OCI-LY7 (cell line): ENCODE data around the gene OSM. TPM values are rescaled to one million over a fixed set of nuclear protein-coding genes. Genes with fewer than 3 reads are reported as not detected.

Experiments
- BruUV-seq: library from RNA; stranded (reverse); fragments of 400-500 nt; replicated peaks from 2 replicates; lab custom pipeline; 2021; lab: Mats Ljungman, UMichigan
- CTCF ChIA-PET: fragments of 300-600 bp; sonication (Branson Sonifier 250); formaldehyde crosslinking; loops from one replicate; lab custom pipeline; 2022; ENCODE audit warnings: antibody characterized with exemption; ENCODE audit not compliant: unreplicated experiment; lab: Charles Lee
- POLR2A ChIA-PET: fragments of 300-600 bp; sonication (Branson Sonifier 250); formaldehyde crosslinking; loops from one replicate; lab custom pipeline; 2022; ENCODE audit warnings: antibody characterized with exemption; lab: Charles Lee
- DNase-seq: peaks from one replicate; pipeline ENCODE4 v3.0.0-alpha.2; 2015; ENCODE audit warnings: low spot score
- H2AFZ ChIP-seq: fragments of 200-600 bp; sonication (generic), shearing (Covaris generic); 2 replicates; pipeline ENCODE4 v1.6.1; 2014; ENCODE audit warnings: mild to moderate bottlenecking, antibody characterized with exemption, low read length, moderate library complexity
- H3K27ac ChIP-seq: fragments of 200-600 bp; sonication (generic); 2 replicates; pipeline ENCODE4 v1.5.1; 2014; ENCODE audit warnings: mixed run types, low read depth, mild to moderate bottlenecking, moderate library complexity, low read length, inconsistent platforms; ENCODE audit not compliant: poor library complexity, severe bottlenecking
- H3K36me3 ChIP-seq: fragments of 200-600 bp; sonication (generic); 2 replicates; pipeline ENCODE4 v1.6.1; 2014; ENCODE audit warnings: mild to moderate bottlenecking, antibody characterized with exemption, low read length, moderate library complexity, mixed read lengths; ENCODE audit not compliant: insufficient read depth
- H3K4me1 ChIP-seq: fragments of 200-600 bp; sonication (generic); 2 replicates; pipeline ENCODE4 v1.5.1; 2014; ENCODE audit warnings: mild to moderate bottlenecking, low read length; ENCODE audit not compliant: insufficient read depth, poor library complexity, severe bottlenecking
- H3K4me2 ChIP-seq: fragments of 200-600 bp; sonication (generic); 2 replicates; pipeline ENCODE4 v1.6.1; 2014; ENCODE audit warnings: mild to moderate bottlenecking, low read length
- H3K4me3 ChIP-seq: fragments of 200-600 bp; sonication (generic); 2 replicates; pipeline ENCODE4 v1.5.1; 2014; ENCODE audit warnings: mild to moderate bottlenecking, low read depth, low read length; ENCODE audit not compliant: poor library complexity, severe bottlenecking
- H3K79me2 ChIP-seq: fragments of 200-600 bp; sonication (generic); 2 replicates; pipeline ENCODE4 v1.6.1; 2016; ENCODE audit warnings: low read depth, mild to moderate bottlenecking, low read length, moderate library complexity, mixed read lengths; ENCODE audit not compliant: insufficient read depth
- H3K9me2 ChIP-seq: fragments of 200-600 bp; sonication (generic); 2 replicates; pipeline ENCODE4 v1.6.1; 2016; ENCODE audit warnings: mild to moderate bottlenecking, low read length, mixed read lengths; ENCODE audit not compliant: insufficient read depth
- H3K9me3 ChIP-seq: fragments of 200-600 bp; sonication (generic); 2 replicates; pipeline ENCODE4 v1.6.1; 2014; ENCODE audit warnings: mild to moderate bottlenecking, mixed run types, low read length, mixed read lengths
- H4K20me1 ChIP-seq: fragments of 200-600 bp; sonication (generic); 2 replicates; pipeline ENCODE4 v1.6.1; 2014; ENCODE audit warnings: mild to moderate bottlenecking, antibody characterized with exemption, low read length, moderate library complexity, mixed read lengths; ENCODE audit not compliant: insufficient read depth
- CTCF ChIP-seq: fragments of 200-600 bp; sonication (generic); conservative IDR thresholded peaks from 2 replicates; pipeline ENCODE4 v1.5.1; 2014; ENCODE audit warnings: mild to moderate bottlenecking, antibody characterized with exemption, low read length, moderate library complexity, mixed read lengths
- EZH2phosphoT487 ChIP-seq: fragments of 200-600 bp; sonication (generic); IDR thresholded peaks from 2 replicates; pipeline ENCODE4 v1.6.1; 2018; ENCODE audit warnings: low read depth, borderline replicate concordance, mild to moderate bottlenecking, mixed run types, antibody characterized with exemption, low read length, moderate library complexity, mixed read lengths
- intact Hi-C: fragments of 100-400 bp; cut with micrococcal nuclease; formaldehyde crosslinking; loops from one replicate; pipeline ENCODE4 v1.10.0; 2022; ENCODE audit not compliant: unreplicated experiment
- total RNA-seq, 2 experiments: library from RNA; depleted of rRNA in 1 of 2; stranded (reverse); fragments of >200 nt in 1 of 2; shearing (Covaris generic) in 1 of 2; gene quantifications; 2 replicates each; pipeline ENCODE4 v1.2.3, GENCODE V29; 2014 to 2022

The OSM gene
- total RNA-seq, 2 experiments from 2014 or later: 0.91 TPM; not detected in 1

DNA sequence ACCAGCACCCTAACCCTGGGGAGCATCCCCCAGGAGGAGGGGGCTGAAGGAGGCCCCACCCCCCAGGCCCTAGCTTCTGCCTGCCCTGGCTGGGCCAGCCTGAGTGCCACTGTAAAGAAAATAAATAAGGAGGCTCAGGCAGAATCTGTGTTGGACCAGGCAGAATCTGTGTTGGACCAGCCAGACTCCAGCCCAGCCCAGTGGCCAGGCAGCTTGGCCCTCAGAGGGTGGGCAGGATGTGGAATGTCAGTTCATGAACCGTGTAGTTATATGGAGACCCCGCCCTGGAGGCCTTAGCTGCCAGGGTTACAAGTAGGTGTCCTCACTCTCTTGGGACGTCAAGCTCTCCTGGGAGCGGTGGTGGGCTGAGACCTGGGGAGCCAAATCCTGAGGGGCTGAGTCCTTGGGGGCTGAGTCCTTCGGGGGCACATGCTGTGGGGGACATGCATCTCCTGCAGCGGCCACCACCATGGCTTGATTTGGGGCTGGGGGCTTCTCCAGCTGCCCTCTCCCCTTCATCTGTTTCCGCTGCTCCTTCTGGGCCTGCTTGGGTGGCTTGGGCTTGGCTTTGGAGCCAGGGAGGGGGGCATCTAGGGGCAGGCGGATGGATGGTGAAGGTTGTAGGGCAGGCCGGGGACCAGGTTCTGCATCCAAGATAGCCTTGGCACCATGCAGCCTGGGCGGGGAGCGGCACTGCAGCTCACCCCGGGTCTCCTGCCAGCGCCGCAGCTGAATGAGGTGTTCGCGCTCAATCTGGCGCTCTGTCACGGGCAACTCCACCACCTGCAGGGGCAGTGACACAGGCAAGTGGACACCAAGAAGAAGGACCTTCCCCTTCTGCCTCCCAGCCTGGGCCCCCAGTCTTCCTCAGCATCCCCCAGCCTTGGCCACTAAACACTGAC, 25.7 kb upstream of the OSM start:
- ChIA-PET POLR2A (no interaction called here), CTCF (interaction anchor here (0.5 kb wide), 1 partner anchor 95 kb away, joined by 3 read pairs; no protein-coding TSS in a partner anchor)
- Histone ChIP-seq H2AFZ (no peak overlapping the region), H3K79me2 (no peaks in the 10 kb centered on the region), H3K4me2 (no peak overlapping the region), H3K4me3 (no peak overlapping the region), H4K20me1 (no peaks in the 10 kb centered on the region), H3K27ac (no peak overlapping the region), H3K4me1 (peaks cover 36% of the 10 kb centered on the region), H3K36me3 (peaks cover 15% of the 10 kb centered on the region; the same call in 1 of the 2 replicates), H3K9me3 (no peaks in the 10 kb centered on the region), H3K9me2 (no peaks in the 10 kb centered on the region)
- TF ChIP-seq EZH2phosphoT487 (no peak), CTCF (no peak)
- BruUV-seq: no TSS peak
- no peak for DNase-seq
- intact Hi-C loops: no loop called here

DNA sequence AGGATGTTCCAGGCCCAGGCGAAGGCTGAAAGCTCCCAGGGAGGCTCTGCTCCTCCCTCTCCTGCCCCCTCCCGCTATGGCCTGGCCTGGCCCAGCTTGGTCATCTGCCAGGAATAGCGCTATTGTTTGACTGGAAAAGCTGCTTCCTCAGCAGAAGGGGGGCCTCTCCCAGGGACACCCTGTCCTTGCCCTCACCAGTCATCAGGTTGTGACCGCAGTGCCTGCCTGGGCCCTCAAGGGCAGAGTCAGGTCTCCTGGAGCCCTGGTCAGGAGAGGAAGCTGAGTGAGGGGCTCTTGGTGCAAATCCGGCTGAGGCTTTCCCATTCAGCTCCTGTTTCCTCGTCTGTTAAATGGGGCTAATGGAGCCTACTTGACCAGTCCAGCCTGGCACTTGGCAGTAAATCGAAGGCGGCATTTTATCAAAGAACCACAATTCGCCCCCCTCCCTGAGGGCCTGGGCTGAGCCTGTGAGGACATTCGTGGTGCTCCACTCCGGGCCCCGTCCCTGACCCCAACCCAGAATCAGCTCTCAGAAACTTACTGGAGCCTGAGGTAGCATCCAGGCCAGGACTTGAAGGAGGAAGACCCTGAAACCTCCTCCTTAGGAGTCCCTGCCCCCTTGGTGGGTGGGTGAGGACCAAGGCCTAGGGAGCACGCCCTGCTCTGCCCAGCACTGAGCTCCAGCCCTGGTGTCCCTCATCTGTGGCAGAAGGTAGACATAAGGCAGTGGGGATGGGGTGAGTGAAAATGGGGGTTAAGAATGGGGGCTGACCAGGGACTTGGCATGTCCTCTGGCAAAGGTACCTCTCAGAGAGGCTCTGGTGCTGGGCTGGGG, 24.6 kb upstream of the OSM start:
- H3K36me3 ChIP-seq: peaks cover 11% of the 10 kb centered on the region; the same call in 1 of the 2 replicates
- H3K9me3 ChIP-seq: no peaks in the 10 kb centered on the region
- no peak for DNase-seq
- no peaks in the 10 kb centered on the region for H3K9me2 ChIP-seq
- H3K4me1 ChIP-seq: peaks cover 31% of the 10 kb centered on the region
- BruUV-seq: no TSS peak
- H4K20me1 ChIP-seq: no peaks in the 10 kb centered on the region
- no peak overlapping the region for H2AFZ ChIP-seq
- no peak overlapping the region for H3K4me3 ChIP-seq
- intact Hi-C loops: no loop called here
- no peaks in the 10 kb centered on the region for H3K79me2 ChIP-seq
- H3K4me2 ChIP-seq: peak overlapping the region; percentile 82
- ChIA-PET CTCF (interaction anchor here (0.6 kb wide), 1 partner anchor 22 kb away, joined by 3 read pairs; no protein-coding TSS in a partner anchor), POLR2A (interaction anchor here (0.6 to 0.7 kb wide), 3 partner anchors 9 to 344 kb away, joined by 3 to 4 read pairs (median 3); no protein-coding TSS in a partner anchor)
- no peak for TF ChIP-seq CTCF
- no peak for TF ChIP-seq EZH2phosphoT487
- H3K27ac ChIP-seq: peak overlapping the region; percentile 64
